ENCODE data around the gene PLA2G4F. TPM values are rescaled to one million over a fixed set of nuclear protein-coding genes. Genes with fewer than 3 reads are reported as not detected.

The PLA2G4F gene
- polyA plus RNA-seq, 1 of the 3 experiments (the other 2 are of a cell fraction), result not detected

Small RNA genes lying within 50 kb of the gene (small RNA-seq; reads per million reads assigned to genes)
- gene MIR627, result 1.1 to 141 (median 37.0) reads per million in 7 experiments

Other genes with a start within 250 kb of the PLA2G4F start
- 16.9 and 17.5 TPM in 2 replicates for gene EHD4, start 184.1 kb downstream of the PLA2G4F start, polyA plus RNA-seq (2012; rRNA removed)
- not detected in 2 replicates for gene PLA2G4E, start 135.6 kb downstream of the PLA2G4F start, polyA plus RNA-seq (2012; rRNA removed)
- not detected in 2 replicates for gene PLA2G4D, start 62.1 kb downstream of the PLA2G4F start, polyA plus RNA-seq (2012; rRNA removed)
- 61.1 and 68.4 TPM in 2 replicates for gene VPS39, start 51.7 kb upstream of the PLA2G4F start, polyA plus RNA-seq (2012; rRNA removed)
- 6.8 and 10.3 TPM in 2 replicates for gene GANC, start 116.6 kb upstream of the PLA2G4F start, polyA plus RNA-seq (2012; rRNA removed)
- gene TMEM87A, start 116.8 kb upstream of the PLA2G4F start, polyA plus RNA-seq (2012; rRNA removed), result 20.8 and 23.2 TPM in 2 replicates
- gene CAPN3, start 202.9 kb upstream of the PLA2G4F start, polyA plus RNA-seq (2012; rRNA removed), result 1.8 and 1.9 TPM in 2 replicates